ENCODE data around the gene DYNC1H1. TPM values are rescaled to one million over a fixed set of nuclear protein-coding genes. Genes with fewer than 3 reads are reported as not detected.
A peak's percentile ranks its signal among the peaks of the same experiment; 100 is the strongest.

The DYNC1H1 gene
- total RNA-seq (2014; rRNA removed; shearing (Covaris generic)) = 180 and 253 TPM in 2 replicates

- no peaks in the 10 kb centered on the region for H3K27me3 ChIP-seq (replicated peaks)
- peak within 1 kb of the TSS; percentile 95 for H3K4me3 ChIP-seq
- H3K9me3 ChIP-seq (replicated peaks) = no peaks in the 10 kb centered on the region; the same call in 1 of the 2 replicates
- H3K4me1 ChIP-seq (replicated peaks) = peaks cover 36% of the 10 kb centered on the region
- H3K36me3 ChIP-seq = peaks cover 29% of the 10 kb centered on the region
- peak within 1 kb of the TSS; percentile 67 for H3K27ac ChIP-seq
- DNase-seq (ENCODE audit: low read depth in 1 of 2, low spot score in 2 of 2) = peak; percentile 85 to 87
Observed at GRCh38 chr14:101964297-101965180, at the start of gene DYNC1H1. TSS of gene DYNC1H1 (plus strand) at chr14:101964573. CDS start at chr14:101964692, 119 bp downstream.

DNA sequence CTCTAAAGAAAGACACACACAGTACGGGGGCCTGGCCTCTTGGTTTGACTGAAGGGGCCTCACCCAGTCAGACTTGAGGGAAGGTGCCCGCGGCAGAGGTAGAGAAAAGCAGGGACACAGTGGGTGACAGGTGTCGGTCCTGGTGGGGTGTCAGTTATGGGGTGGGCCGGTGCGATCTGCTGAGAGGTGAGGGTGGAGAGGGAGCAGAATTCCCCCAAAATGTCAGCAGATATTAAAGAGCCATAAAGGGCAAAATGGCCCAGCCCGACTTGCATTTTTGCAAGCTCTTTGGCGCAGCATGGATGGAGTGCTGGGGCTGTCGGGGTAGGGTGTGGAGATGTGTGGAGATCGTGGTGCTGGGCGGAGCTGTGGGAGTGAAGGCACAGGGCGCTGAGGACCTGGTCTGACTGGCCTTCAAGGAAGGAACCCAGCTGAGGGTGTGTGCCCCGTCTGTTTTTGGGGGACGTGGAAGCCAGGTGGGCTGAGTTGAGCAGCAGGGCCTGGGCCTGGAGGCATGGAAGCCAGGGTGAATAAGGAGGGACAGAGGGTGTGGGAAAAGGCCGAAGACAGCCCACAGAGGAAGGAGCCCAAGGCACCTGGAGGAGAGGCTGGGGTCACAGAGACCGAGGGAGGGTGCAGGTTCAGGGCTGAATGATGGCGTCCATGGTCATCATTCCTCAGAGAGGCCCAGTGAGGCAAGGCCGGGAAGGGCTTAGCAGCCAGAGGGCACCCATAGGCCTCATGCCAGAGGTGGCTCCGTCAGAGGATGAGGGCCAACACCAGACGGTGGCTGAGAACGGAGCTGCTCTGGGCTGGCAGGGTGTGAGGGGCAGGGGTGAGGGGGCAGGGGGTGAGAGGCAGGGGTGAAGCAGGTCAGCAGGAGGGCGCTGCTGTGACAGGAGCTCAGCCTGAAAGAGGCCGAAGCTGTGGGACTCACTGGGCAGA is 48.2 kb upstream of the DYNC1H1 start:
- no peaks in the 10 kb centered on the region for H3K27me3 ChIP-seq (replicated peaks)
- DNase-seq (ENCODE audit: low read depth in 1 of 2, low spot score in 2 of 2) = no peak
- H3K4me1 ChIP-seq (replicated peaks) = no peaks in the 10 kb centered on the region
- H3K36me3 ChIP-seq = peaks cover 28% of the 10 kb centered on the region; the same call in 1 of the 2 replicates
- no peak overlapping the region for H3K4me3 ChIP-seq
- no peaks in the 10 kb centered on the region for H3K9me3 ChIP-seq (replicated peaks)
- no peak overlapping the region for H3K27ac ChIP-seq

DNA sequence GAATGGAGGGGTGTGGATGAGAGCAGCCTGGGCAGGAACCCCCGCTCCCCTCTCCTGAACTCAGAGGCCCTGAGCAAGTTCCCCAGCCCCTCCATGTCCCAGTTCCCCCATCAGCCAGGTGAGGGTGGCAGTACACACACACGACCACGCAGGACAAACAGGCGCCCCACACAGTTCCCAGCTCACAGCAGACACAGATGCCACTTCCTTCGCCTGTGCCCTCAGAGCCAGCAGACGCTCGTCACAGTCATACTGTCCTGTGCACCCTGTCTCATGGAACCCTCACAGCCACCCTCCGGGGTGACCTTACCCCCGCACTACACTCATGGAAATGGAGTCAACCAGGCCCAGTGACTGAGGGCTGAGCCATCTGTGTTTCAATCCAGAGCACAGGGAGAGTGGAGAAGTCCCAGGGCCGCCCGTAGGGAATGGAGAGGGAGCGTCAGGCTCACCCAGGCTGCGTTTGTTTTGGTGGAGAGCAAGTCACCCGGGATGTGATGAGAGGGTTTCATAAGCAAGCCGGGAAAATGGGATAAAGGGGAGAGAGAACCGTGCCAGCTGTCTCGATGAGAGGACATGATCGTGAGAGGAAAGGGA is 47.5 kb upstream of the DYNC1H1 start:
- peaks cover 22% of the 10 kb centered on the region; the same call in 1 of the 2 replicates for H3K36me3 ChIP-seq
- no peaks in the 10 kb centered on the region for H3K27me3 ChIP-seq (replicated peaks)
- H3K4me1 ChIP-seq (replicated peaks) = no peaks in the 10 kb centered on the region
- H3K9me3 ChIP-seq (replicated peaks) = no peaks in the 10 kb centered on the region
- no peak for DNase-seq (ENCODE audit: low read depth in 1 of 2, low spot score in 2 of 2)
- no peak overlapping the region for H3K4me3 ChIP-seq
- H3K27ac ChIP-seq = no peak overlapping the region

GRCh38 chr14:101917413-101918017 is 46.9 kb upstream of the DYNC1H1 start:
- Histone ChIP-seq H3K27ac (no peak overlapping the region), H3K36me3 (peaks cover 22% of the 10 kb centered on the region; the same call in 1 of the 2 replicates), H3K27me3 (replicated peaks) (no peaks in the 10 kb centered on the region), H3K4me3 (no peak overlapping the region), H3K4me1 (replicated peaks) (no peaks in the 10 kb centered on the region), H3K9me3 (replicated peaks) (no peaks in the 10 kb centered on the region)
- no peak for DNase-seq (ENCODE audit: low read depth in 1 of 2, low spot score in 2 of 2)

DNA sequence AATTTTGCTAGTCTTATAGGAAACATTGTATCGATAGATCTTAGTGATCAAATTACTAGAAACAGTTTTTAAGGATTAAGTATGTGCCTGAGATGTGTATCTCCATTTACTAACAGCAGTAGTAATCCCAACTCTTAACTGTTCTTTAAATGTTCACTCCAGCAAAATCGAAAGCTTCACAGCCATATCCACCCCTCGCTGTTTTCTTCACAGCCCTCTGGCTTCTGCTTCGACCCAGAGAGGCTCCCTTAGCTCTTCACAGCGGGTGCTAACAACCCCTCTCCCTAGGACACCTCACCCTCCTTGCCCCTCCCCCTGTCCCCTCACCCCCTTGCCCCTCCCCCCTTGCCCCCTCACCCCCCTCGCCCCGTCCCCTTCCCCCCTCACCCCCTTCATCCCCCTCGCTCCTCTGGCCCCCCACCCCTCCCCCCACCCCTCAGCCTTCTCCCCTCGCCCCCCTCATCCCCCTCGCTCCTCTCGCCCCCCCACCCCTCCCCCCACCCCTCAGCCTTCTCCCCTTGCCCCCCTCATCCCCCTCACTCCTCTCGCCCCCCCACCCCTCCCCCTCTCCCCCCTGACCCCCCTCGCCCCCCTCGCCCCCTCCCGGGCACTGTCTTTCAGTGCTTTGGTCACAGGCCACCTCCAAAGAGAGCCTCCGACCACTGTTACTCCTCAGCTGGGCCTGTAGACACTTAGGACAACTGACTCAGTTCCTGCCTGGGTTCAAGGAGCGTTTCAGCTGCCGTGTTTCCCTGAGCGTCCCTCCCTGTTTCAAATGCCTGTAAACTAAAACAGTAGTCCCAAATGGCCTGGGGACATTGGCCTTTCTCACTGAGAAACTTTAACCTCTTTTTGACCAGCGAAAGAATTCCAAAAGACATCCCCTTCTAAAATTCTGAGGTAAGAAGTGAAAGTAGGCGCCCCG is 46.0 kb upstream of the DYNC1H1 start:
- Histone ChIP-seq H3K36me3 (peaks cover 21% of the 10 kb centered on the region; the same call in 1 of the 2 replicates), H3K9me3 (replicated peaks) (no peaks in the 10 kb centered on the region), H3K4me3 (no peak overlapping the region), H3K27ac (no peak overlapping the region), H3K4me1 (replicated peaks) (no peaks in the 10 kb centered on the region), H3K27me3 (replicated peaks) (no peaks in the 10 kb centered on the region)
- no peak for DNase-seq (ENCODE audit: low read depth in 1 of 2, low spot score in 2 of 2)

GRCh38 chr14:101920271-101920670 is 44.1 kb upstream of the DYNC1H1 start:
- H3K4me1 ChIP-seq (replicated peaks) = no peaks in the 10 kb centered on the region
- peaks cover 12% of the 10 kb centered on the region; the same call in 1 of the 2 replicates for H3K36me3 ChIP-seq
- no peaks in the 10 kb centered on the region for H3K27me3 ChIP-seq (replicated peaks)
- no peak for DNase-seq (ENCODE audit: low read depth in 1 of 2, low spot score in 2 of 2)
- H3K4me3 ChIP-seq = no peak overlapping the region
- no peaks in the 10 kb centered on the region for H3K9me3 ChIP-seq (replicated peaks)
- no peak overlapping the region for H3K27ac ChIP-seq

GRCh38 chr14:101922866-101923265 is 41.5 kb upstream of the DYNC1H1 start:
- H3K36me3 ChIP-seq = peaks cover 12% of the 10 kb centered on the region; the same call in 1 of the 2 replicates
- no peaks in the 10 kb centered on the region for H3K27me3 ChIP-seq (replicated peaks)
- H3K27ac ChIP-seq = no peak overlapping the region
- DNase-seq (ENCODE audit: low read depth in 1 of 2, low spot score in 2 of 2) = no peak
- H3K4me1 ChIP-seq (replicated peaks) = peaks cover 5% of the 10 kb centered on the region
- no peak overlapping the region for H3K4me3 ChIP-seq
- H3K9me3 ChIP-seq (replicated peaks) = no peaks in the 10 kb centered on the region

DNA sequence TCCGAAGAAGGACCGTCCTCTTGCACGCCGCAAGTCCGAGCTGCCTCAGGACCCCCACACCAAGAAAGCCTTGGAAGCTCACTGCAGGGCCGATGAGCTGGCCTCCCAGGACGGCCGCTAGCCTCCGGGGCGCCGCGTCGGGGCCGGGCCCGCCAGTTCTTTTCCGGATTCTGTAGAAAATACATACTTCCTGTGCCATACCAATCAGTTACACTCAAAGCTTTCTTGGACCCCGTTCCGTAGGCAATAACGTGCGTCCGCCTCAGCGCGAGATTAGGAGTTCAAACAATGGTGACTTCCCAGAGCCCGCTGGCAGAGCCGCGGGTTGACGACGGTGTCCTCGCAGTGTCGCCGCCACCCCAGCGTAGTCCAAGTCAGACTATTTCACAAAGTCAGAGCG is 39.2 kb upstream of the DYNC1H1 start:
- Histone ChIP-seq H3K4me1 (replicated peaks) (peaks cover 9% of the 10 kb centered on the region), H3K9me3 (replicated peaks) (no peaks in the 10 kb centered on the region), H3K4me3 (no peak overlapping the region), H3K27ac (no peak overlapping the region), H3K27me3 (replicated peaks) (no peaks in the 10 kb centered on the region), H3K36me3 (peaks cover 13% of the 10 kb centered on the region; the same call in 1 of the 2 replicates)
- DNase-seq (ENCODE audit: low read depth in 1 of 2, low spot score in 2 of 2) = no peak

DNA sequence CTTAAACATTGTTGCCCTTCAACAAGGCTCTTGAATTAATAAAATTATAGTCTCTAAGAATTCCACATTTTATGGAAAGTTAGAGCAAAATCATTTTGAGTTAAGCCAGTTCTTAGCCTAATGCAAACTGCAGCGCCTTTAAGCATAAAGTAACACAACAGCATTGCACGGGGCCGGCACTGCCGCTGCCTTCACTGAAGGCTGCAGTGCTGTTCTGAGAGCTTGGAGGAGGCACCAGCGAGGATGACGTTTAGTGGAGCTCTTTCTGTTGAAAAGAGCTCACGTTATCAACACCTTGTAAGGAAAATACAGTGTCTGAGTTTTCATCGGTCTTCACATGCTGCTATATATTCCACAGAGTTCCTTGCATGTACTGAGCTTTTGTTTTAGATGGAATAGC is 38.3 kb upstream of the DYNC1H1 start:
- Histone ChIP-seq H3K4me1 (replicated peaks) (peaks cover 9% of the 10 kb centered on the region), H3K9me3 (replicated peaks) (no peaks in the 10 kb centered on the region), H3K36me3 (peaks cover 12% of the 10 kb centered on the region; the same call in 1 of the 2 replicates), H3K4me3 (no peak overlapping the region), H3K27me3 (replicated peaks) (no peaks in the 10 kb centered on the region), H3K27ac (no peak overlapping the region)
- no peak for DNase-seq (ENCODE audit: low read depth in 1 of 2, low spot score in 2 of 2)

DNA sequence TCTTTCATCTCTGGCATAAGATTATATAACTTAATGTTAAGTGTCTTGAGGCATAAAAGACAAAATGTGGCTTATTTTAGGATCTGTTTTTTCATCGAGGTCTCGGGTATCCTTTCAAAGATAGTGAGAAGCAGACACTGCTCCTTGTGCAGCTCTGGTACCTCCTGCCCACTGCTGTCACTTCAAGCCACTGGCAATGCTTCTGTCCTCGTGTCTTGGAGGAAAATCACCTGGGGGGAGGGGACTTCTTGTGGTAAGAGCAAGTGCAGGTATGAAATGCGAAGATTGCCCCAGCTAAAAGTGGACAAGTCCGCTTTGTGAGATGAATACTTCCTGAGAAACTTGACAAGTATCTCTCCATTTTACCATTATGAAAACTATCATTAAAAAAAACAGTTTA is 37.8 kb upstream of the DYNC1H1 start:
- Histone ChIP-seq H3K4me1 (replicated peaks) (peaks cover 9% of the 10 kb centered on the region), H3K27me3 (replicated peaks) (no peaks in the 10 kb centered on the region), H3K9me3 (replicated peaks) (no peaks in the 10 kb centered on the region), H3K4me3 (no peak overlapping the region), H3K27ac (no peak overlapping the region), H3K36me3 (peaks cover 12% of the 10 kb centered on the region; the same call in 1 of the 2 replicates)
- DNase-seq (ENCODE audit: low read depth in 1 of 2, low spot score in 2 of 2) = no peak

- peak; percentile 22 to 56 for DNase-seq (ENCODE audit: low read depth in 1 of 2, low spot score in 2 of 2)
- Histone ChIP-seq H3K27ac (no peak overlapping the region), H3K9me3 (replicated peaks) (no peaks in the 10 kb centered on the region), H3K4me1 (replicated peaks) (peaks cover 9% of the 10 kb centered on the region), H3K27me3 (replicated peaks) (no peaks in the 10 kb centered on the region), H3K36me3 (peaks cover 12% of the 10 kb centered on the region; the same call in 1 of the 2 replicates), H3K4me3 (no peak overlapping the region)
Observed at GRCh38 chr14:101927859-101928258, 36.5 kb upstream of the DYNC1H1 start.

DNA sequence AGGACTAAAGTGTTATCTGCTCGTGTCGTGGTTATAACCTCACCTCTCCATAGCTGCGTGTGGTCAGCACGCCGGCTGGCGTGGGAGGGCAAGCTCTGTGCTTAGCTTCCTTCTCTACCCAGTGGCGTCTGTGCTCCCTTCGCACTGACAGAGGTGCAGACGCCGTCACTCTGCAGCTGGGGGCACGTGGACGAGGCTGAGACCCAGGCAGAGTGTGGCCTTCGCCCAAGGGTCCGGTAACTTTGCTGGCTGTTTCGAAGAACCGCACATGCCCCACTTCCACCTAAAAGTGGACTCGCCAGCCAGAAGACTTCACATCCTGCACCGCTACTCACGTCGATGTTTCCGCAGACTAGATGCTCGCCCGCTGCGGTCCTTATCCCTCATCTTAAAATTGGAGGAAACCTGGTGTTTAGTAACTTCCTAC is 35.9 kb upstream of the DYNC1H1 start:
- no peaks in the 10 kb centered on the region for H3K27me3 ChIP-seq (replicated peaks)
- H3K27ac ChIP-seq = no peak overlapping the region
- H3K4me1 ChIP-seq (replicated peaks) = peaks cover 9% of the 10 kb centered on the region
- no peaks in the 10 kb centered on the region for H3K9me3 ChIP-seq (replicated peaks)
- no peak for DNase-seq (ENCODE audit: low read depth in 1 of 2, low spot score in 2 of 2)
- H3K36me3 ChIP-seq = peaks cover 12% of the 10 kb centered on the region; the same call in 1 of the 2 replicates
- H3K4me3 ChIP-seq = no peak overlapping the region
